C4-2B (cell line): ENCODE results near the gene PRAMEF33.
"Not testable (repeated sequence)": the region's sequence is repeated elsewhere in the genome, so short reads cannot be mapped to it uniquely, and the experiment has no call there.

Source experiments
- ZFX ChIP-seq: fragments of 450-650 bp; IDR thresholded peaks from 2 replicates; pipeline ENCODE4 v1.6.1; 2017
- TF ChIP-seq, protein P1 (sequence below): fragments of 450-650 bp; conservative IDR thresholded peaks from 2 replicates; pipeline ENCODE4 v1.5.1; 2017; ENCODE audit warnings: mild to moderate bottlenecking

DNA sequence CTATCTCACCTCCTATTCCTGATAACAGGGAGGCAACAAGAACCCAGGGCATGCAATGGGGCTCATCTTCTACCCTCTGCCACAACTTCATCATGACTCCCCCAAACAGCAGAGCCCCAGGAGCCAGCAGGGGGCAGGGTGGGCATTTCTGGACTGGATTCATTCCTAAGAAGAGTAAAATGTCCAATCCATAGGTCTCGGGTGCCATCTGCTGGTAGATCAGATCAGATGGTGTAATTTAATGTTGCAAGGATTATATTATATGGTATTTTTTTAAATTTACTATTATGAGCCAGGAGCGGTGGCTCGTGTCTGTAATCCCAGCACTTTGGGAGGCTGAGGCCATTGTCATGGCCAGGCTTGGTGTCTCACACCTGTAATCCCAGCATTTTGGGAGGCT is 38.2 kb upstream of the PRAMEF33 start:
- TF ChIP-seq, protein P1, sequence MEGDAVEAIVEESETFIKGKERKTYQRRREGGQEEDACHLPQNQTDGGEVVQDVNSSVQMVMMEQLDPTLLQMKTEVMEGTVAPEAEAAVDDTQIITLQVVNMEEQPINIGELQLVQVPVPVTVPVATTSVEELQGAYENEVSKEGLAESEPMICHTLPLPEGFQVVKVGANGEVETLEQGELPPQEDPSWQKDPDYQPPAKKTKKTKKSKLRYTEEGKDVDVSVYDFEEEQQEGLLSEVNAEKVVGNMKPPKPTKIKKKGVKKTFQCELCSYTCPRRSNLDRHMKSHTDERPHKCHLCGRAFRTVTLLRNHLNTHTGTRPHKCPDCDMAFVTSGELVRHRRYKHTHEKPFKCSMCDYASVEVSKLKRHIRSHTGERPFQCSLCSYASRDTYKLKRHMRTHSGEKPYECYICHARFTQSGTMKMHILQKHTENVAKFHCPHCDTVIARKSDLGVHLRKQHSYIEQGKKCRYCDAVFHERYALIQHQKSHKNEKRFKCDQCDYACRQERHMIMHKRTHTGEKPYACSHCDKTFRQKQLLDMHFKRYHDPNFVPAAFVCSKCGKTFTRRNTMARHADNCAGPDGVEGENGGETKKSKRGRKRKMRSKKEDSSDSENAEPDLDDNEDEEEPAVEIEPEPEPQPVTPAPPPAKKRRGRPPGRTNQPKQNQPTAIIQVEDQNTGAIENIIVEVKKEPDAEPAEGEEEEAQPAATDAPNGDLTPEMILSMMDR, result not testable (repeated sequence)
- TF ChIP-seq ZFX, result not testable (repeated sequence)
